Activated T-helper 2 cell treated with anti-CD3 and anti-CD28 coated beads, Interferon-gamma antibody, Interleukin-2, Interleukin-4, amounts not matched to agents 10 μg/mL and 5 μg/mL and 100 μg/mL, durations not matched to agents 14 hours and 24 hours and 36 hours (primary cell): ENCODE measurements around the gene CEP192. TPM values are rescaled to one million over a fixed set of nuclear protein-coding genes. Genes with fewer than 3 reads are reported as not detected.
"Not testable (repeated sequence)": the region's sequence is repeated elsewhere in the genome, so short reads cannot be mapped to it uniquely, and the experiment has no call there.

Experiments
- DNase-seq: peaks from one replicate; pipeline ENCODE4 v3.0.0; 2021; ENCODE audit warnings: low spot score
- H3K27ac Mint-ChIP-seq: one replicate; pipeline ENCODE4 v1.8.0; 2021; ENCODE audit warnings: mixed read lengths
- H3K27me3 Mint-ChIP-seq: one replicate; pipeline ENCODE4 v1.8.0; 2021; ENCODE audit warnings: low read depth, mixed read lengths
- H3K36me3 Mint-ChIP-seq: one replicate; pipeline ENCODE4 v1.8.0; 2021; ENCODE audit warnings: low read depth, mixed read lengths
- H3K4me1 Mint-ChIP-seq: one replicate; pipeline ENCODE4 v1.8.0; 2021; ENCODE audit warnings: low read depth, mixed read lengths
- H3K4me3 Mint-ChIP-seq: one replicate; pipeline ENCODE4 v1.8.0; 2021; ENCODE audit warnings: low read depth, mild to moderate bottlenecking, moderate library complexity, mixed read lengths
- H3K9me3 Mint-ChIP-seq: one replicate; pipeline ENCODE4 v1.8.0; 2021; ENCODE audit warnings: mixed read lengths
- intact Hi-C: fragments of 100-400 bp; cut with micrococcal nuclease; formaldehyde crosslinking; loops from one replicate; pipeline ENCODE4 v1.15.1; 2023
- total RNA-seq: library from RNA; stranded (reverse); gene quantifications from 2 replicates; pipeline ENCODE4 v1.2.3, GENCODE V29; 2022

The CEP192 gene
- total RNA-seq, 1 donor from 2014 or later: 37.4 TPM

- intact Hi-C loops: no loop called here
- Mint-ChIP-seq H3K4me1 (peaks cover 33% of the 10 kb centered on the region), H3K27me3 (no peaks in the 10 kb centered on the region), H3K36me3 (peaks cover 24% of the 10 kb centered on the region), H3K27ac (no peak overlapping the region), H3K9me3 (no peaks in the 10 kb centered on the region), H3K4me3 (no peak overlapping the region)
- no peak for DNase-seq
Observed at GRCh38 chr18:12996661-12997292, 5.6 kb downstream of the CEP192 start.

GRCh38 chr18:12997330-12997729 lies 6.2 kb downstream of the CEP192 start:
- H3K27ac Mint-ChIP-seq, DNase-seq, H3K4me3 Mint-ChIP-seq, H3K27me3 Mint-ChIP-seq, intact Hi-C loops, H3K9me3 Mint-ChIP-seq: not testable (repeated sequence)
- Mint-ChIP-seq H3K4me1 (peaks cover 29% of the 10 kb centered on the region), H3K36me3 (peaks cover 21% of the 10 kb centered on the region)

GRCh38 chr18:12998332-12999060 lies 7.3 kb downstream of the CEP192 start:
- peaks cover 21% of the 10 kb centered on the region for H3K4me1 Mint-ChIP-seq

GRCh38 chr18:13003466-13003896 lies 12.3 kb downstream of the CEP192 start:
- intact Hi-C loops: loop anchor here (5.0 to 10.0 kb wide), 2 partner anchors 151 to 174 kb away; no protein-coding TSS in a partner anchor
- no peaks in the 10 kb centered on the region for H3K9me3 Mint-ChIP-seq
- H3K27me3 Mint-ChIP-seq: no peaks in the 10 kb centered on the region
- H3K4me1 Mint-ChIP-seq: peaks cover 30% of the 10 kb centered on the region
- H3K27ac Mint-ChIP-seq: no peak overlapping the region
- no peak overlapping the region for H3K4me3 Mint-ChIP-seq
- no peak for DNase-seq
- H3K36me3 Mint-ChIP-seq: peaks cover 31% of the 10 kb centered on the region

More at GRCh38 chr18:12998332-12999060, 7.3 kb downstream of the CEP192 start:
- peak overlapping the region; percentile 72 for H3K27ac Mint-ChIP-seq
- no peaks in the 10 kb centered on the region for H3K9me3 Mint-ChIP-seq
- peaks cover 16% of the 10 kb centered on the region for H3K36me3 Mint-ChIP-seq
- no peaks in the 10 kb centered on the region for H3K27me3 Mint-ChIP-seq
- peak overlapping the region; percentile 28 for H3K4me3 Mint-ChIP-seq
- DNase-seq: no peak
- intact Hi-C loops: no loop called here

- no peak overlapping the region for H3K27ac Mint-ChIP-seq
- H3K4me3 Mint-ChIP-seq: no peak overlapping the region
- no peaks in the 10 kb centered on the region for H3K9me3 Mint-ChIP-seq
- no peaks in the 10 kb centered on the region for H3K27me3 Mint-ChIP-seq
- DNase-seq: no peak
- H3K36me3 Mint-ChIP-seq: peaks cover 35% of the 10 kb centered on the region
- intact Hi-C loops: loop anchor here (2.0 to 10.0 kb wide), 3 partner anchors 14 to 173 kb away; no protein-coding TSS in a partner anchor
- peaks cover 24% of the 10 kb centered on the region for H3K4me1 Mint-ChIP-seq
Observed at GRCh38 chr18:13004396-13004795, 13.2 kb downstream of the CEP192 start.

- peaks cover 33% of the 10 kb centered on the region for H3K36me3 Mint-ChIP-seq
- H3K27me3 Mint-ChIP-seq: no peaks in the 10 kb centered on the region
- H3K4me3 Mint-ChIP-seq: no peak overlapping the region
- no peak overlapping the region for H3K27ac Mint-ChIP-seq
- H3K4me1 Mint-ChIP-seq: peaks cover 17% of the 10 kb centered on the region
- DNase-seq: no peak
- H3K9me3 Mint-ChIP-seq: no peaks in the 10 kb centered on the region
- intact Hi-C loops: loop anchor here (2.0 to 10.0 kb wide), 2 partner anchors 14 to 150 kb away; no protein-coding TSS in a partner anchor
Observed at GRCh38 chr18:13005289-13005688, 14.1 kb downstream of the CEP192 start.

- peaks cover 16% of the 10 kb centered on the region for H3K4me1 Mint-ChIP-seq
- no peak for DNase-seq
- intact Hi-C loops: loop anchor here (10.0 kb wide), 1 partner anchor 148 kb away; no protein-coding TSS in a partner anchor
- H3K27me3 Mint-ChIP-seq: no peaks in the 10 kb centered on the region
- no peaks in the 10 kb centered on the region for H3K9me3 Mint-ChIP-seq
- H3K36me3 Mint-ChIP-seq: peaks cover 36% of the 10 kb centered on the region
- no peak overlapping the region for H3K4me3 Mint-ChIP-seq
- H3K27ac Mint-ChIP-seq: no peak overlapping the region
Observed at GRCh38 chr18:13006531-13007247, 15.5 kb downstream of the CEP192 start.

GRCh38 chr18:13007248-13007560 lies 16.0 kb downstream of the CEP192 start:
- no peaks in the 10 kb centered on the region for H3K27me3 Mint-ChIP-seq
- DNase-seq: no peak
- peaks cover 16% of the 10 kb centered on the region for H3K4me1 Mint-ChIP-seq
- peaks cover 41% of the 10 kb centered on the region for H3K36me3 Mint-ChIP-seq
- intact Hi-C loops: loop anchor here (10.0 kb wide), 1 partner anchor 148 kb away; no protein-coding TSS in a partner anchor
- no peaks in the 10 kb centered on the region for H3K9me3 Mint-ChIP-seq
- H3K4me3 Mint-ChIP-seq: no peak overlapping the region
- peak overlapping the region; percentile 22 for H3K27ac Mint-ChIP-seq

- Mint-ChIP-seq H3K27ac (no peak overlapping the region), H3K36me3 (peaks cover 74% of the 10 kb centered on the region), H3K4me1 (peaks cover 11% of the 10 kb centered on the region), H3K9me3 (no peaks in the 10 kb centered on the region), H3K4me3 (no peak overlapping the region), H3K27me3 (no peaks in the 10 kb centered on the region)
- DNase-seq: no peak
- intact Hi-C loops: no loop called here
Observed at GRCh38 chr18:13011719-13012118, 20.6 kb downstream of the CEP192 start.

- intact Hi-C loops: no loop called here
Observed at GRCh38 chr18:13014232-13014631, 23.1 kb downstream of the CEP192 start.

GRCh38 chr18:13014818-13015217 lies 23.7 kb downstream of the CEP192 start:
- Mint-ChIP-seq H3K4me3 (no peak overlapping the region), H3K27ac (no peak overlapping the region), H3K27me3 (no peaks in the 10 kb centered on the region), H3K4me1 (peaks cover 11% of the 10 kb centered on the region), H3K36me3 (peaks cover 77% of the 10 kb centered on the region), H3K9me3 (no peaks in the 10 kb centered on the region)
- DNase-seq: no peak
- intact Hi-C loops: no loop called here

More at GRCh38 chr18:13014232-13014631, 23.1 kb downstream of the CEP192 start:
- no peak for DNase-seq
- H3K27me3 Mint-ChIP-seq: no peaks in the 10 kb centered on the region
- H3K9me3 Mint-ChIP-seq: no peaks in the 10 kb centered on the region
- no peak overlapping the region for H3K27ac Mint-ChIP-seq
- peaks cover 8% of the 10 kb centered on the region for H3K4me1 Mint-ChIP-seq
- peaks cover 79% of the 10 kb centered on the region for H3K36me3 Mint-ChIP-seq
- H3K4me3 Mint-ChIP-seq: no peak overlapping the region

GRCh38 chr18:13017247-13017875 lies 26.2 kb downstream of the CEP192 start:
- H3K4me1 Mint-ChIP-seq: peaks cover 25% of the 10 kb centered on the region
- no peaks in the 10 kb centered on the region for H3K27me3 Mint-ChIP-seq
- intact Hi-C loops: no loop called here
- H3K36me3 Mint-ChIP-seq: peaks cover 89% of the 10 kb centered on the region
- no peak overlapping the region for H3K4me3 Mint-ChIP-seq
- H3K27ac Mint-ChIP-seq: peak overlapping the region; percentile 51
- H3K9me3 Mint-ChIP-seq: peaks cover 7% of the 10 kb centered on the region
- no peak for DNase-seq
